Omental fat pad (tissue), 4 donors: ENCODE results near the gene NCOA1. TPM values are rescaled to one million over a fixed set of nuclear protein-coding genes. Genes with fewer than 3 reads are reported as not detected.

Experiments
- ATAC-seq: fragments of 150-250 bp; one replicate; pipeline ENCODE4 v1.9.1; 2016; ENCODE audit warnings: mild to moderate bottlenecking, moderate library complexity; ENCODE audit not compliant: low FRiP score
- DNase-seq: peaks from one replicate; pipeline ENCODE4 v3.0.0-alpha.2; 2019; ENCODE audit warnings: low spot score
- small RNA-seq: library from RNA; depleted of rRNA; stranded (forward); fragments of <200 nt; gene quantifications from one replicate; pipeline ENCODE3, GENCODE V24; 2016
- total RNA-seq, 4 donors: library from RNA; depleted of rRNA; stranded (reverse); fragments of >200 nt; gene quantifications; one replicate each; pipeline ENCODE4 v1.1.0, GENCODE V29; 2016
- TF ChIP-seq, protein P1 (sequence below), 3 donors: fragments of 450-650 bp; IDR thresholded peaks; one replicate each; pipeline ENCODE4 v1.5.1; 2016 to 2017; ENCODE audit warnings: antibody characterized with exemption in 3 of 3, mild to moderate bottlenecking in 3 of 3, moderate library complexity in 2 of 3

The NCOA1 gene
- total RNA-seq, 4 donors from 2014 or later: 46.8 to 80.1 (median 50.1) TPM

DNA sequence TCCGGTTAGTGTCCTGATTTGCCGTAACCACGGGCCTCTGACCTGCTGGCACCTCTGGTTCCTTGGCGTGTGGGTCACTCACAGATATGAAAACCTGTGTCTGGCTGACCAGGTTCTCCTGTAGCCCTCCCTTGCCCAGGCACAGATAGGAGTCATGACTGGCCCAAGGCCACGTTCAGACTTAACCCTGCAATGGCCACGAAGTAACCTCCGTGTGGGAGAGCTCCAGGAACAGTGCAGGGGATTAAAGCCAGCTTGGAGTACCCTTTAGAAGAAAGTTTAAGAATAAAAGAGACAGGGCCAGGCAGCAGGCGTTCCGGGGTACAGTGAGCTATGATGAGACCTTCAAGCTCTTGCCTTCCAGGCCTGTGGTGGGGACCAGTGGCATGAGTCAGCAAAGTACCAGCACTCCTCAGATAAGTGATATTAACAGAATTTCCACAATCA, 327.7 kb downstream of the NCOA1 start:
- ATAC-seq: peak; percentile 27
- TF ChIP-seq, protein P1, sequence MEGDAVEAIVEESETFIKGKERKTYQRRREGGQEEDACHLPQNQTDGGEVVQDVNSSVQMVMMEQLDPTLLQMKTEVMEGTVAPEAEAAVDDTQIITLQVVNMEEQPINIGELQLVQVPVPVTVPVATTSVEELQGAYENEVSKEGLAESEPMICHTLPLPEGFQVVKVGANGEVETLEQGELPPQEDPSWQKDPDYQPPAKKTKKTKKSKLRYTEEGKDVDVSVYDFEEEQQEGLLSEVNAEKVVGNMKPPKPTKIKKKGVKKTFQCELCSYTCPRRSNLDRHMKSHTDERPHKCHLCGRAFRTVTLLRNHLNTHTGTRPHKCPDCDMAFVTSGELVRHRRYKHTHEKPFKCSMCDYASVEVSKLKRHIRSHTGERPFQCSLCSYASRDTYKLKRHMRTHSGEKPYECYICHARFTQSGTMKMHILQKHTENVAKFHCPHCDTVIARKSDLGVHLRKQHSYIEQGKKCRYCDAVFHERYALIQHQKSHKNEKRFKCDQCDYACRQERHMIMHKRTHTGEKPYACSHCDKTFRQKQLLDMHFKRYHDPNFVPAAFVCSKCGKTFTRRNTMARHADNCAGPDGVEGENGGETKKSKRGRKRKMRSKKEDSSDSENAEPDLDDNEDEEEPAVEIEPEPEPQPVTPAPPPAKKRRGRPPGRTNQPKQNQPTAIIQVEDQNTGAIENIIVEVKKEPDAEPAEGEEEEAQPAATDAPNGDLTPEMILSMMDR (IDR thresholded peaks at IDR 0.05): no peak
- no peak for DNase-seq

DNA sequence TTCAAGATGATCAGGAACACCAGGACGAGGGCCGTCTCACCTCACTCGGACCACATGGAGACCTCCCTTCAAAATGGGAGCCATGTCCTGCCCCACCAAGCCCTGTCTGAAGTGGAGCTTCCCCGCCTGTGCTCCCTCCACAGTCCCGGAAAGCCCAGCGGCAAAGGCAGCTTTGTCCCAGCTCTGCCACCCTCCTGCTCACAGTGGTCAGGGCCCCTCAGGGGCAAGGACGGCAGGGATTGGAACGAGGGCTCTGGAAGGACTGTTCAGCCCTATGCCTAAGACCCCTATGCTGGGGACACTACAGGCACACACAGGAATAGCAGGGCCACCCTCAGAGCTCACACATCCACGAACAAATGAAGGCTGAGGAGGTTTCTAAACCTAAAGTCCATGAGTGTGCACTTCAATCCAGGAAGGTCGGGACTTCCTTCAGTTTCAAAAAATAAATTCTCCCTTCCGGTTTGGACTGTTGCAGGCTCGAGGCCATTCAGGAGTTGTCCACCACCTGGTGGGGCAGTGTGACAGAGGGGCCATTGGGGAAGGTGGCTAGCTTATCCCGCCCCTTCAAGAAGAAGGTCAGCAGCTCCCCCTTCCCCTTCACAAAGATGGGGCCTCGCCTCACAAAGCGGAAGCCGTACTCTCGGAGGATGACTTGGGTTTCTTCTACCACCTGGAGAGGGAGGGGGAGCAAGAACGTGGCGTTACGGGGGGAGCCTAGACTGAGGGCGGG, 328.6 kb downstream of the NCOA1 start:
- ATAC-seq: no peak
- TF ChIP-seq, protein P1 (IDR thresholded peaks at IDR 0.05): no peak

DNA sequence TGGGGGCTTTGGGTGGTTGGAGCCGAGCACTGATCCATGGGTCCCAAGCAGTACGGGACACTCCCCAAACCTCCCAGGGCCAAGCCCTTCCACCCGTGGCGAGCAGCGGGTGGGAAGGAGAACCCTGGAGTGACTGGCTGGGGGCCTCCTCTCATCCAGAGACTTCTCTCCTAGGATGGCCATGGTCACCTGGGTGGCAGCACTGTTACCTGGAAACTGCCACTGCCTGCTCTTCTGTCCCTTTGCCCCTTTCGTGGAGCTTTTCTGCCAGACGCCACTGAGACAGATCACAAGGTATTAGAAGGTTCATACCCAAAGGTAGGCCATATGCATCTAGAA, 329.1 kb downstream of the NCOA1 start:
- no peak for ATAC-seq
- no peak for DNase-seq
- TF ChIP-seq, protein P1 (IDR thresholded peaks at IDR 0.05): no peak

More for the DNA sequence above, 328.6 kb downstream of the NCOA1 start:
- DNase-seq: no peak

Small RNA genes lying within 50 kb of the gene (small RNA-seq; reads per million reads assigned to genes)
- not detected for gene RNA5SP88
- gene RNU6-936P: not detected

Other genes with a start within 250 kb of the NCOA1 start
- gene ITSN2, start 130.7 kb upstream of the NCOA1 start, total RNA-seq: 10 to 100 TPM; 44.3 to 73.3 (median 52.8) TPM